Superior temporal gyrus (tissue), 1 donor: ENCODE data around the gene UBE2N.
"Not testable (repeated sequence)": the region's sequence is repeated elsewhere in the genome, so short reads cannot be mapped to it uniquely, and the experiment has no call there.

Experiments
- DNase-seq: peaks from one replicate; pipeline ENCODE4 v3.0.0-alpha.2; 2016; ENCODE audit errors: extremely low spot score

UBE2N gene

GRCh38 chr12:93411060-93411459, 30.7 kb downstream of the UBE2N start:
- not testable (repeated sequence) for DNase-seq

- not testable (repeated sequence) for DNase-seq
These were observed 32.2 kb downstream of the UBE2N start for GRCh38 chr12:93409343-93410187.

GRCh38 chr12:93408813-93409212, 32.9 kb downstream of the UBE2N start:
- DNase-seq: no peak

- no peak for DNase-seq
These were observed 33.8 kb downstream of the UBE2N start for GRCh38 chr12:93407963-93408283.

- no peak for DNase-seq
These were observed 34.4 kb downstream of the UBE2N start for GRCh38 chr12:93407054-93407962.

GRCh38 chr12:93404961-93405849, 36.5 kb downstream of the UBE2N start:
- DNase-seq: no peak

GRCh38 chr12:93403988-93404803, 37.6 kb downstream of the UBE2N start:
- DNase-seq: no peak

- DNase-seq: no peak
These were observed 39.1 kb downstream of the UBE2N start for GRCh38 chr12:93402333-93403311.

- DNase-seq: not testable (repeated sequence)
These were observed 42.4 kb downstream of the UBE2N start for GRCh38 chr12:93399183-93399863.

- DNase-seq: no peak
These were observed 44.3 kb downstream of the UBE2N start for GRCh38 chr12:93397412-93397811.

- no peak for DNase-seq
These were observed 48.3 kb downstream of the UBE2N start for GRCh38 chr12:93393425-93393824.

GRCh38 chr12:93390549-93391297, 51.0 kb downstream of the UBE2N start:
- DNase-seq: no peak

- no peak for DNase-seq
These were observed 51.7 kb downstream of the UBE2N start for GRCh38 chr12:93390031-93390430.

- no peak for DNase-seq
These were observed 54.0 kb downstream of the UBE2N start for GRCh38 chr12:93387780-93388179.

GRCh38 chr12:93381976-93382437, 59.7 kb downstream of the UBE2N start:
- DNase-seq: not testable (repeated sequence)

- DNase-seq: no peak
These were observed 60.4 kb downstream of the UBE2N start for GRCh38 chr12:93381161-93381975.

- no peak for DNase-seq
These were observed 61.1 kb downstream of the UBE2N start for GRCh38 chr12:93380480-93381121.
